Suprapubic skin (tissue), 3 donors: ENCODE data around the gene H2BW1.

ENCODE experiments used
- CTCF ChIP-seq, 2 donors: fragments of 200-600 bp in 1 of 2; fragments of 450-650 bp in 1 of 2; sonication (generic) in 1 of 2; IDR thresholded peaks; one replicate each; pipeline ENCODE4 v1.5.1; 2016 to 2019; ENCODE audit warnings: antibody characterized with exemption in 2 of 2, mild to moderate bottlenecking in 1 of 2, moderate library complexity in 1 of 2
- EP300 ChIP-seq: sonication (generic); formaldehyde crosslinking; IDR thresholded peaks from one replicate; pipeline ENCODE4 v1.6.1; 2017; ENCODE audit warnings: antibody characterized with exemption

DNA sequence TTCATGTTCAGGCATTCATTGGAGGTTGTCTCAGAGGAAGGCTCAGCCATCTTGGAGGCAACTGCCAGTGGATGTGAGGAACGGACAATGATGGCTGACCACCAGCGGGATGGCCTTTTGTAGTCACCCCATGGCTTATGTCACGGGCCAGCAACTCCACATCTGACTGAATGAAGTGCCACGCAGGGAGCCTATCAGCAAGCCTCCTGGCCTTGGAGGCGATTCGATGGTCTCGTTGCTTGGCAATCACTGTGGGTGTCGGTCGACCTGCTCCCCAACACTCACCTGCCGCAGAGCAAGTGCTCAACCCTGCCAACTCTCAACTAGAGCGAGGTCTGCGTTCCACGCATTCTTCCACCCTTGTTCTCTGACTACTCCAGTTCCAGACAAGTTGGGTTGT, 33.7 kb upstream of the H2BW1 start:
- TF ChIP-seq CTCF (IDR thresholded peaks at IDR 0.05) (no peak), EP300 (no peak)
